Left lung (tissue), 10 donors: ENCODE results near the gene KLHL28. TPM values are rescaled to one million over a fixed set of nuclear protein-coding genes. Genes with fewer than 3 reads are reported as not detected.

ENCODE experiments used
- ATAC-seq: fragments of 200-7000 bp; cut with Tn5 transposase; one replicate; pipeline ENCODE4 v1.9.1; 2020; ENCODE audit warnings: moderate library complexity
- DNase-seq, 4 donors: peaks; one replicate each; pipeline ENCODE4 v3.0.0-alpha.2; 2013 to 2020
- H3K27ac ChIP-seq, 2 donors: fragments of 200-600 bp; sonication (generic) in 1 of 2; one replicate each; pipeline versions ENCODE4 v1.5.0 to v1.8.0; 2020 to 2021
- H3K27me3 ChIP-seq, 2 donors: fragments of 200-600 bp; sonication (generic) in 1 of 2; one replicate each; pipeline versions ENCODE4 v1.5.0 to v1.8.0; 2020 to 2021
- H3K36me3 ChIP-seq, 2 donors: fragments of 200-600 bp; sonication (generic) in 1 of 2; one replicate each; pipeline versions ENCODE4 v1.5.0 to v1.8.0; 2020 to 2021
- H3K4me1 ChIP-seq, 2 donors: fragments of 200-600 bp; one replicate each; pipeline ENCODE4 v1.8.0; 2021
- H3K4me3 ChIP-seq, 2 donors: fragments of 200-600 bp; sonication (generic) in 1 of 2; one replicate each; pipeline versions ENCODE4 v1.5.0 to v1.8.0; 2020 to 2021; ENCODE audit warnings: mild to moderate bottlenecking in 1 of 2
- H3K9me3 ChIP-seq, 2 donors: fragments of 200-600 bp; sonication (generic) in 1 of 2; one replicate each; pipeline versions ENCODE4 v1.5.0 to v1.8.0; 2020 to 2021
- intact Hi-C, 2 donors: fragments of 100-400 bp; cut with DNase I; formaldehyde crosslinking; loops; one replicate each; pipeline versions ENCODE4 v1.11.2 to v1.14.2; 2022
- polyA plus RNA-seq, 6 donors: library from polyadenylated mRNA; unstranded; fragments of 120-200 nt; gene quantifications; one replicate each; pipeline ENCODE4 v1.2.1, GENCODE V29; 2013; ENCODE audit not compliant: insufficient read length in 6 of 6
- total RNA-seq, 2 donors: library from RNA; stranded (reverse); fragmentation: NEBNext Ultra II Directional; extraction: Animal tissue kit (Norgen Biotek cat#: 25700); gene quantifications; one replicate each; pipeline ENCODE4 v1.2.1, GENCODE V29; 2021
- TF ChIP-seq, protein P1 (sequence below), 2 donors: fragments of 200-600 bp; sonication (generic) in 1 of 2; IDR thresholded peaks; one replicate each; pipeline versions ENCODE4 v1.5.0 to v1.8.0; 2021; ENCODE audit warnings: antibody characterized with exemption in 2 of 2
- donor health status: DM: no; HTN: yes; CAD: no.
- donor health status: DM: no; HTN: no; CAD: no.

Gene KLHL28
- total and polyA plus RNA-seq, 8 donors: 14.7 to 22.1 (median 17.8) TPM

DNA sequence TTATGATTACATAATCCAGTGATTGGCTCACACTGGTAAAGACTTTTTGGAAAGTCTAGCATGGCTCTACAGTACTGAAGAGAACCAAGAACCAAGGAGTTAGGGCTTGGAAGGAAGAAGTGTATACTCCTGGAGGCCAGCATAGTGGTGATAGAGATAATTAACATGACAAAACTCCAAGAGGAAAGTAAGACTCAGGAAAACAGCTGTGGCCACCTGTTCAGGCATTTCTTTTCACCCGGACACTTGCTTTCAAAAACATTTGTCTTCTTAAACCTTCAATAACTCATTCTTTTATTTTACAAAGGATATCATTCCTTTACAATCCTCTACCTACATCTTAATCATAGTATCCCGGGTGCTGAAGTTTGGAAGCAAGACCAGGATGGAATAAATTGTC, 50.9 kb downstream of the KLHL28 start:
- Histone ChIP-seq H3K36me3 (no peaks in the 10 kb centered on the region), H3K27ac (no peak overlapping the region), H3K9me3 (peaks cover 0 to 3% of the 10 kb centered on the region in 2 donors), H3K4me1 (no peaks in the 10 kb centered on the region), H3K4me3 (no peak overlapping the region), H3K27me3 (peaks cover 10 to 55% of the 10 kb centered on the region in 2 donors)
- TF ChIP-seq, protein P1, sequence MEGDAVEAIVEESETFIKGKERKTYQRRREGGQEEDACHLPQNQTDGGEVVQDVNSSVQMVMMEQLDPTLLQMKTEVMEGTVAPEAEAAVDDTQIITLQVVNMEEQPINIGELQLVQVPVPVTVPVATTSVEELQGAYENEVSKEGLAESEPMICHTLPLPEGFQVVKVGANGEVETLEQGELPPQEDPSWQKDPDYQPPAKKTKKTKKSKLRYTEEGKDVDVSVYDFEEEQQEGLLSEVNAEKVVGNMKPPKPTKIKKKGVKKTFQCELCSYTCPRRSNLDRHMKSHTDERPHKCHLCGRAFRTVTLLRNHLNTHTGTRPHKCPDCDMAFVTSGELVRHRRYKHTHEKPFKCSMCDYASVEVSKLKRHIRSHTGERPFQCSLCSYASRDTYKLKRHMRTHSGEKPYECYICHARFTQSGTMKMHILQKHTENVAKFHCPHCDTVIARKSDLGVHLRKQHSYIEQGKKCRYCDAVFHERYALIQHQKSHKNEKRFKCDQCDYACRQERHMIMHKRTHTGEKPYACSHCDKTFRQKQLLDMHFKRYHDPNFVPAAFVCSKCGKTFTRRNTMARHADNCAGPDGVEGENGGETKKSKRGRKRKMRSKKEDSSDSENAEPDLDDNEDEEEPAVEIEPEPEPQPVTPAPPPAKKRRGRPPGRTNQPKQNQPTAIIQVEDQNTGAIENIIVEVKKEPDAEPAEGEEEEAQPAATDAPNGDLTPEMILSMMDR (IDR thresholded peaks at IDR 0.05): no peak
- ATAC-seq (no peak), DNase-seq (no peak)
- intact Hi-C loops: no loop called here

DNA sequence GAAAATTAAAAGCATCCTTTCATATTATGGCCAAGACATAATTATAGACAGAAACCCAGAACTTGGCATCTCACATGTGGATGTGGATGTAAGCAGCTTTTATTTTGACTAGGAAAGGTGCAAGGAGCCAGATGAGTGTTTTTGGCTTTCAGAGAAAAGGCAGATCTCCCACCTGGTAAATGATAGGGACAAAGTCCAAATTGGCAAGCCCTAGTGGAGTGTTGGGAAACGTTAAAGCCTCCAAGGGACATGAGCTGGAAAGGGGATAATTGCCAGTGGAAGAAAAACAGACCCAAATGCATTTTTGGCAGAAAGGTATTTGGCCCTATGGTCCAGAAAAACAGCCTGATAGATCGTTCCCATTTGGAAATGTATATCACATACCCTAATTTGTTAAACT, 60.1 kb downstream of the KLHL28 start:
- TF ChIP-seq, protein P1 (IDR thresholded peaks at IDR 0.05): no peak
- intact Hi-C loops: no loop called here

DNA sequence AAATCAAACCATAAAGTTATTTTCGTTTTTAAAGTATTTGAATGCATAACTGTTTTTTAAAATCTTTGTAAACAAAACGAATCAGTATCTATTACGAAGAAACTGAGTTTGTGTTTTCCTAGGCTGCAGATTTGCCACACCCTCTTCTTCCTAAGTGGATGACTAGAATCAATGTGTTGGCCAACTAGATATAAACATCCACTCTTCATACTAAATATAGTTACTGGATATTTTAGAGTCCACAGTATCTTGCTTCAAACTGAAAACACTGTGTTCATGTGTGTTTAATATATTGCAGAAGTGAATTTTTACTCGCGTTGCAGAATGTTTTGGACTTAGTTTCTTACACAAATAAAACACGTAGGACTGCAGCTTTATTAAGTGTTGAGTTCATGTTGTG, 63.2 kb downstream of the KLHL28 start:
- Histone ChIP-seq H3K4me3 (peak overlapping the region; percentile 66), H3K27me3 (no peaks in the 10 kb centered on the region)

More for the DNA sequence above, 60.1 kb downstream of the KLHL28 start:
- ATAC-seq (no peak), DNase-seq (no peak)
- H3K27ac ChIP-seq: no peak overlapping the region
- H3K4me3 ChIP-seq: no peak overlapping the region
- H3K36me3 ChIP-seq: no peaks in the 10 kb centered on the region
- no peaks in the 10 kb centered on the region for H3K27me3 ChIP-seq
- H3K9me3 ChIP-seq: no peaks in the 10 kb centered on the region
- H3K4me1 ChIP-seq: peaks cover 0 to 15% of the 10 kb centered on the region in 2 donors

DNA sequence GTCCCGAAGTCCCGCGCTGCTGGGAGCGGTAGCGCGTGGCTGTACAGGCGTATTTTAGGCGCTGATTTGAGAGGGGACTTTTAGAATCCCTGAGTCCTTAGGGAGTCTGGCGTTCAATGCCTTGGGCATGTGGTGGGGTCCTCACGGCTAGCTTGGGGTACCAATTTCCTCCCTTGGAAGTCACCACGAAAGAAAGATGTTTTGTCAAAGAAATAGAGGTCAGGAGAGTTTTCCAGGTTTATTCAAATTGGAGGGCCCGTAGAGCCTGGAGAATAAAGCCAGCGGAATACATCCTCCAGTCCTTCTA, 63.9 kb downstream of the KLHL28 start:
- H3K4me1 ChIP-seq: peaks cover 0 to 15% of the 10 kb centered on the region in 2 donors
- H3K9me3 ChIP-seq: peaks cover 0 to 2% of the 10 kb centered on the region in 2 donors
- H3K27me3 ChIP-seq: no peaks in the 10 kb centered on the region
- H3K27ac ChIP-seq: peak overlapping the region; percentile 93 to 99
- ATAC-seq: no peak
- H3K36me3 ChIP-seq: no peaks in the 10 kb centered on the region
- peak overlapping the region; percentile 66 for H3K4me3 ChIP-seq
- TF ChIP-seq, protein P1 (IDR thresholded peaks at IDR 0.05): no peak
- intact Hi-C loops: no loop called here
- DNase-seq: no peak

More for the DNA sequence above, 63.2 kb downstream of the KLHL28 start:
- no peak for ATAC-seq
- DNase-seq: no peak
- no peaks in the 10 kb centered on the region for H3K36me3 ChIP-seq
- H3K27ac ChIP-seq: peak overlapping the region; percentile 93 to 99
- H3K4me1 ChIP-seq: peaks cover 0 to 15% of the 10 kb centered on the region in 2 donors
- intact Hi-C loops: no loop called here
- TF ChIP-seq, protein P1 (IDR thresholded peaks at IDR 0.05): no peak
- H3K9me3 ChIP-seq: peaks cover 0 to 2% of the 10 kb centered on the region in 2 donors

DNA sequence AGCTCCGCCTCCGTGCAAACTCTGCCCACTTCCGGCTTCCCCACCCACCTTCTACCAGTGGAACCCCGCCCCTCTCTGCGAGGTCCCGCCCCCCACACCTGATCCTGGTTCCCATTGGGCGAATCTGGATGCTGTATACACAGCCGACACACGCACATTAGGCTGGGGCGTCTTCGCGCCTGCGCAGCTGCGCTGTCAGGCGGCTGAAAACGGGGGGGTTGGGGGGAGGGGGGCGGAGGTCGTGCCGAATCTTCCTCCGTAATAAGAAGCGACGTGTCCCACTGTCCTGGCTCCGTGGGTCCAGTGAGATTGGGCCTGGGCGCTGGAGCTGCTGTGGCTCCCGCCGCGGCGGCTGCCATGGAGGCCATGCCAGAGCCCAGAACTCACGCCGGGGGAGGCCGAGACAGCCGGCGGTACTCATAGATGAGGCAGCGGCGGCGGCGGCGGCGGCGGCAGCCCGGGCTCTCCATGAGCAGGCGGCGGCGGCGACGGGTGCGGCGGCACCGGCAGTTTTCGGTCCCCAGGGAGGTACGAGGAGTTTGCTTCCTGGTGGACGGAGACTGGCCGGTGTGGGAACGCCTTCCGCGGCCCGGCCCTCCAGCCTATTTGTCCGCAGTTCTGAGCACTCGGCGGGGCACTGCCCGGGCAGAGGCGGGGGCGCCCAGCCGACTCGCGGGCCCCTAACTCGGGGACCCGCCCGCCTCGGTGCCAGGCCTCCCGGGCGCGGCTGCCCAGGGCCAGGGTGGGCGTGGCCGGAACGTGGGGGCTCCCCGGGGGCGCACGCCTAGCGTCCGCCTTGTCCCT, 64.5 kb downstream of the KLHL28 start:
- Histone ChIP-seq H3K4me3 (peak overlapping the region; percentile 66), H3K9me3 (peaks cover 0 to 2% of the 10 kb centered on the region in 2 donors), H3K36me3 (no peaks in the 10 kb centered on the region), H3K27ac (peak overlapping the region; percentile 93 to 99), H3K27me3 (no peaks in the 10 kb centered on the region), H3K4me1 (peaks cover 0 to 15% of the 10 kb centered on the region in 2 donors)
- TF ChIP-seq, protein P1 (IDR thresholded peaks at IDR 0.05): no peak
- intact Hi-C loops: no loop called here
- ATAC-seq (peak; percentile 98), DNase-seq (peak; percentile 88 to 97 (median 97))
